ENCODE data around the gene TBCK. TPM values are rescaled to one million over a fixed set of nuclear protein-coding genes. Genes with fewer than 3 reads are reported as not detected.

Gene TBCK
- total and polyA plus RNA-seq, 3 experiments from 2014 or later: 21.0 to 23.9 (median 21.7) TPM

GRCh38 chr4:106022454-106022853, 293.6 kb downstream of the TBCK start:
- DNase-seq: no peak
- Mint-ChIP-seq H3K27ac (no peak overlapping the region), H3K9me3 (peaks cover 0 to 8% (median 2%) of the 10 kb centered on the region in 5 donors), H3K27me3 (peaks cover 0 to 1% of the 10 kb centered on the region in 2 donors), H3K4me3 (no peak overlapping the region), H3K36me3 (no peaks in the 10 kb centered on the region), H3K4me1 (no peaks in the 10 kb centered on the region)
- Histone ChIP-seq H3K36me3 (ENCODE audit: insufficient read depth, low read length) (no peaks in the 10 kb centered on the region), H3K9me3 (ENCODE audit: low read length) (no peaks in the 10 kb centered on the region), H3K4me1 (ENCODE audit: insufficient read depth, low read length) (no peaks in the 10 kb centered on the region), H3K4me3 (ENCODE audit: low read length) (no peak overlapping the region), H3K27me3 (ENCODE audit: insufficient read depth, low read length, poor library complexity, severe bottlenecking) (no peaks in the 10 kb centered on the region), H3K27ac (ENCODE audit: low read depth, low read length) (no peak overlapping the region)
- POLR2A ChIA-PET: no interaction called here
- CTCF ChIA-PET: no interaction called here

GRCh38 chr4:106021737-106022410, 294.1 kb downstream of the TBCK start:
- no peaks in the 10 kb centered on the region for H3K27me3 Mint-ChIP-seq
- no peaks in the 10 kb centered on the region for H3K4me1 ChIP-seq (ENCODE audit: insufficient read depth, low read length)
- H3K4me1 Mint-ChIP-seq: no peaks in the 10 kb centered on the region

GRCh38 chr4:106019771-106020170, 296.2 kb downstream of the TBCK start:
- no peaks in the 10 kb centered on the region for H3K36me3 ChIP-seq (ENCODE audit: insufficient read depth, low read length)
- no peak overlapping the region for H3K4me3 ChIP-seq (ENCODE audit: low read length)
- CTCF ChIA-PET: no interaction called here
- POLR2A ChIA-PET: no interaction called here
- H3K4me1 Mint-ChIP-seq: no peaks in the 10 kb centered on the region
- no peak for DNase-seq
- H3K9me3 ChIP-seq (ENCODE audit: low read length): no peaks in the 10 kb centered on the region
- H3K36me3 Mint-ChIP-seq: no peaks in the 10 kb centered on the region
- H3K27ac Mint-ChIP-seq: no peak overlapping the region
- no peaks in the 10 kb centered on the region for H3K27me3 Mint-ChIP-seq
- H3K27ac ChIP-seq (ENCODE audit: low read depth, low read length): no peak overlapping the region
- H3K4me1 ChIP-seq (ENCODE audit: insufficient read depth, low read length): no peaks in the 10 kb centered on the region
- peaks cover 0 to 3% (median under 1%) of the 10 kb centered on the region in 5 donors for H3K9me3 Mint-ChIP-seq
- no peak overlapping the region for H3K4me3 Mint-ChIP-seq
- no peaks in the 10 kb centered on the region for H3K27me3 ChIP-seq (ENCODE audit: insufficient read depth, low read length, poor library complexity, severe bottlenecking)

More at GRCh38 chr4:106021737-106022410, 294.1 kb downstream of the TBCK start:
- Mint-ChIP-seq H3K36me3 (no peaks in the 10 kb centered on the region), H3K27ac (no peak overlapping the region), H3K4me3 (no peak overlapping the region), H3K9me3 (peaks cover 0 to 5% (median under 1%) of the 10 kb centered on the region in 5 donors)
- ChIA-PET POLR2A (no interaction called here), CTCF (no interaction called here)
- Histone ChIP-seq H3K9me3 (ENCODE audit: low read length) (no peaks in the 10 kb centered on the region), H3K27ac (ENCODE audit: low read depth, low read length) (no peak overlapping the region), H3K27me3 (ENCODE audit: insufficient read depth, low read length, poor library complexity, severe bottlenecking) (no peaks in the 10 kb centered on the region), H3K4me3 (ENCODE audit: low read length) (no peak overlapping the region), H3K36me3 (ENCODE audit: insufficient read depth, low read length) (no peaks in the 10 kb centered on the region)
- no peak for DNase-seq

- H3K4me3 ChIP-seq (ENCODE audit: low read length): no peak overlapping the region
- H3K4me1 ChIP-seq (ENCODE audit: insufficient read depth, low read length): no peaks in the 10 kb centered on the region
- no peaks in the 10 kb centered on the region for H3K36me3 ChIP-seq (ENCODE audit: insufficient read depth, low read length)
- H3K9me3 Mint-ChIP-seq: peaks cover 6 to 15% (median 10%) of the 10 kb centered on the region in 5 donors
- H3K4me3 Mint-ChIP-seq: no peak overlapping the region
- ChIA-PET POLR2A (no interaction called here), CTCF (no interaction called here)
- no peak overlapping the region for H3K27ac Mint-ChIP-seq
- H3K27me3 Mint-ChIP-seq: no peaks in the 10 kb centered on the region
- no peaks in the 10 kb centered on the region for H3K9me3 ChIP-seq (ENCODE audit: low read length)
- no peak for DNase-seq
- H3K27me3 ChIP-seq (ENCODE audit: insufficient read depth, low read length, poor library complexity, severe bottlenecking): no peaks in the 10 kb centered on the region
- no peak overlapping the region for H3K27ac ChIP-seq (ENCODE audit: low read depth, low read length)
- H3K4me1 Mint-ChIP-seq: no peaks in the 10 kb centered on the region
- peaks cover 0 to 4% (median 2%) of the 10 kb centered on the region in 3 donors for H3K36me3 Mint-ChIP-seq
These were observed 298.0 kb downstream of the TBCK start for GRCh38 chr4:106017975-106018374.

- CTCF ChIA-PET: no interaction called here
- DNase-seq: no peak
- H3K27me3 ChIP-seq (ENCODE audit: insufficient read depth, low read length, poor library complexity, severe bottlenecking): no peaks in the 10 kb centered on the region
- no peak overlapping the region for H3K4me3 Mint-ChIP-seq
- no peak overlapping the region for H3K4me3 ChIP-seq (ENCODE audit: low read length)
- no peaks in the 10 kb centered on the region for H3K4me1 ChIP-seq (ENCODE audit: insufficient read depth, low read length)
- no peaks in the 10 kb centered on the region for H3K36me3 ChIP-seq (ENCODE audit: insufficient read depth, low read length)
- H3K27ac Mint-ChIP-seq: no peak overlapping the region
- H3K27me3 Mint-ChIP-seq: peaks cover 0 to 2% of the 10 kb centered on the region in 2 donors
- H3K27ac ChIP-seq (ENCODE audit: low read depth, low read length): no peak overlapping the region
- peaks cover 0 to 9% (median 2%) of the 10 kb centered on the region in 3 donors for H3K36me3 Mint-ChIP-seq
- H3K4me1 Mint-ChIP-seq: no peaks in the 10 kb centered on the region
- peaks cover 24 to 40% (median 32%) of the 10 kb centered on the region in 5 donors for H3K9me3 Mint-ChIP-seq
- POLR2A ChIA-PET: no interaction called here
- no peaks in the 10 kb centered on the region for H3K9me3 ChIP-seq (ENCODE audit: low read length)
These were observed 304.6 kb downstream of the TBCK start for GRCh38 chr4:106011387-106011786.

- H3K4me3 Mint-ChIP-seq: no peak overlapping the region
- H3K27me3 ChIP-seq (ENCODE audit: insufficient read depth, low read length, poor library complexity, severe bottlenecking): no peaks in the 10 kb centered on the region
- peaks cover 24 to 40% (median 32%) of the 10 kb centered on the region in 5 donors for H3K9me3 Mint-ChIP-seq
- DNase-seq: no peak
- no peaks in the 10 kb centered on the region for H3K4me1 ChIP-seq (ENCODE audit: insufficient read depth, low read length)
- no peaks in the 10 kb centered on the region for H3K36me3 ChIP-seq (ENCODE audit: insufficient read depth, low read length)
- peaks cover 0 to 9% (median 2%) of the 10 kb centered on the region in 3 donors for H3K36me3 Mint-ChIP-seq
- CTCF ChIA-PET: no interaction called here
- POLR2A ChIA-PET: no interaction called here
- H3K27ac Mint-ChIP-seq: no peak overlapping the region
- no peak overlapping the region for H3K27ac ChIP-seq (ENCODE audit: low read depth, low read length)
- H3K4me3 ChIP-seq (ENCODE audit: low read length): no peak overlapping the region
- no peaks in the 10 kb centered on the region for H3K9me3 ChIP-seq (ENCODE audit: low read length)
- no peaks in the 10 kb centered on the region for H3K4me1 Mint-ChIP-seq
- peaks cover 0 to 2% of the 10 kb centered on the region in 2 donors for H3K27me3 Mint-ChIP-seq
These were observed 305.2 kb downstream of the TBCK start for GRCh38 chr4:106010761-106011160.

GRCh38 chr4:106002994-106003393, 313.0 kb downstream of the TBCK start:
- Mint-ChIP-seq H3K4me1 (no peaks in the 10 kb centered on the region), H3K9me3 (peaks cover 0 to 2% (median 0%) of the 10 kb centered on the region in 5 donors), H3K36me3 (no peaks in the 10 kb centered on the region), H3K27me3 (peaks cover 0 to 2% of the 10 kb centered on the region in 2 donors), H3K27ac (no peak overlapping the region), H3K4me3 (no peak overlapping the region)
- no peaks in the 10 kb centered on the region for H3K27me3 ChIP-seq (ENCODE audit: insufficient read depth, low read length, poor library complexity, severe bottlenecking)
- H3K36me3 ChIP-seq (ENCODE audit: insufficient read depth, low read length): no peaks in the 10 kb centered on the region
- no peaks in the 10 kb centered on the region for H3K4me1 ChIP-seq (ENCODE audit: insufficient read depth, low read length)
- H3K4me3 ChIP-seq (ENCODE audit: low read length): no peak overlapping the region
- no peaks in the 10 kb centered on the region for H3K9me3 ChIP-seq (ENCODE audit: low read length)
- ChIA-PET CTCF (no interaction called here), POLR2A (no interaction called here)
- H3K27ac ChIP-seq (ENCODE audit: low read depth, low read length): no peak overlapping the region
- DNase-seq: no peak

GRCh38 chr4:105998171-105999063, 317.6 kb downstream of the TBCK start:
- no peak for DNase-seq
- no peak overlapping the region for H3K27ac ChIP-seq (ENCODE audit: low read depth, low read length)
- Mint-ChIP-seq H3K4me1 (no peaks in the 10 kb centered on the region), H3K36me3 (no peaks in the 10 kb centered on the region), H3K4me3 (no peak overlapping the region), H3K9me3 (no peaks in the 10 kb centered on the region), H3K27me3 (peaks cover 0 to 5% of the 10 kb centered on the region in 2 donors), H3K27ac (no peak overlapping the region)
- H3K36me3 ChIP-seq (ENCODE audit: insufficient read depth, low read length): no peaks in the 10 kb centered on the region
- H3K4me1 ChIP-seq (ENCODE audit: insufficient read depth, low read length): no peaks in the 10 kb centered on the region
- no peak overlapping the region for H3K4me3 ChIP-seq (ENCODE audit: low read length)
- H3K9me3 ChIP-seq (ENCODE audit: low read length): no peaks in the 10 kb centered on the region
- ChIA-PET CTCF (no interaction called here), POLR2A (no interaction called here)
- no peaks in the 10 kb centered on the region for H3K27me3 ChIP-seq (ENCODE audit: insufficient read depth, low read length, poor library complexity, severe bottlenecking)
